A673 (cell line): ENCODE results near the gene TMEM121.

ENCODE experiments used
- EZH2 ChIP-seq: fragments of 200-600 bp; sonication (generic); IDR thresholded peaks from 2 replicates; pipeline ENCODE4 v1.6.1; 2017; ENCODE audit warnings: borderline replicate concordance, low read depth, mild to moderate bottlenecking, mixed read lengths, antibody characterized with exemption, low read length; ENCODE audit not compliant: poor library complexity, severe bottlenecking
- TF ChIP-seq, protein P1 (sequence below): fragments of 300-800, 200-600 bp; sonication (generic); conservative IDR thresholded peaks from 2 replicates; pipeline ENCODE4 v1.5.1; 2017; ENCODE audit warnings: low read depth, mild to moderate bottlenecking, antibody characterized with exemption, low read length, moderate library complexity, mixed read lengths

- TF ChIP-seq, protein P1, sequence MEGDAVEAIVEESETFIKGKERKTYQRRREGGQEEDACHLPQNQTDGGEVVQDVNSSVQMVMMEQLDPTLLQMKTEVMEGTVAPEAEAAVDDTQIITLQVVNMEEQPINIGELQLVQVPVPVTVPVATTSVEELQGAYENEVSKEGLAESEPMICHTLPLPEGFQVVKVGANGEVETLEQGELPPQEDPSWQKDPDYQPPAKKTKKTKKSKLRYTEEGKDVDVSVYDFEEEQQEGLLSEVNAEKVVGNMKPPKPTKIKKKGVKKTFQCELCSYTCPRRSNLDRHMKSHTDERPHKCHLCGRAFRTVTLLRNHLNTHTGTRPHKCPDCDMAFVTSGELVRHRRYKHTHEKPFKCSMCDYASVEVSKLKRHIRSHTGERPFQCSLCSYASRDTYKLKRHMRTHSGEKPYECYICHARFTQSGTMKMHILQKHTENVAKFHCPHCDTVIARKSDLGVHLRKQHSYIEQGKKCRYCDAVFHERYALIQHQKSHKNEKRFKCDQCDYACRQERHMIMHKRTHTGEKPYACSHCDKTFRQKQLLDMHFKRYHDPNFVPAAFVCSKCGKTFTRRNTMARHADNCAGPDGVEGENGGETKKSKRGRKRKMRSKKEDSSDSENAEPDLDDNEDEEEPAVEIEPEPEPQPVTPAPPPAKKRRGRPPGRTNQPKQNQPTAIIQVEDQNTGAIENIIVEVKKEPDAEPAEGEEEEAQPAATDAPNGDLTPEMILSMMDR = no peak
- TF ChIP-seq EZH2 = no peak
Measured at GRCh38 chr14:105486974-105487448, 39.4 kb upstream of the TMEM121 start.
